GM21381 (cell line): ENCODE results near the gene MAN2A2.
"Not testable (repeated sequence)": the region's sequence is repeated elsewhere in the genome, so short reads cannot be mapped to it uniquely, and the experiment has no call there.

Source experiments
- ATAC-seq: cut with Tn5 transposase; IDR thresholded peaks from one replicate; pipeline ENCODE4 v1.9.1; 2021; ENCODE audit warnings: mild to moderate bottlenecking, moderate library complexity; ENCODE audit not compliant: unreplicated experiment

Gene MAN2A2

DNA sequence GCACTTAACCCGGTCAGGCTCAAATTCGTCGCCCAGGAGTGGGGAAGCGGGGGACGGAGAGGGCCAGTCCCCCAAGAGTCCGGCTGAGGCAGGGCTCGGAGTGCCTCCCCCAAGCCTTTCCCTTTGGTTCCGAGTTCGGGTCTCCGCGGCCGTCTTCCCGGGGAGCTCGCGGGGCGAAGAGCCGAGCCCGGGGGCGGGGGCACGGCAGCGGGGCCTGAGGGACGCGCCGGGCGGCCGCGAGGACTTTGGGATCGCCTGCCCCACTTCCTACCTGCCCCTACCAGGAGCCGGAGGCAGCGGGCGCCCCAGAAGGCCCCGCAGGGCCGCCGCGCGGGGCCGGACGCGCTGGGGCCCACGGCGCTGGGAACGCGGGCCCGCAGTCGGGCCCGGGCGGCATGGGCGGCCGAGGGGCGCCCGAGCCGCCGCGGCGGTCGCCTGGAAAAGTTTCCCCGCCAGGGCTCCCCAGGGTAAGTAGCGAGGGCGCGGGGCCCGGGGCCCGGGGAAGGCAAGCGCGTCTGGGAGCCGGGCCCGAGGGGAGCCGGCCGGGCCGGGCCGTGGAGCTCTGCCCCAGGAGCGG lies 31.9 kb upstream of the MAN2A2 start:
- ATAC-seq, result no peak

DNA sequence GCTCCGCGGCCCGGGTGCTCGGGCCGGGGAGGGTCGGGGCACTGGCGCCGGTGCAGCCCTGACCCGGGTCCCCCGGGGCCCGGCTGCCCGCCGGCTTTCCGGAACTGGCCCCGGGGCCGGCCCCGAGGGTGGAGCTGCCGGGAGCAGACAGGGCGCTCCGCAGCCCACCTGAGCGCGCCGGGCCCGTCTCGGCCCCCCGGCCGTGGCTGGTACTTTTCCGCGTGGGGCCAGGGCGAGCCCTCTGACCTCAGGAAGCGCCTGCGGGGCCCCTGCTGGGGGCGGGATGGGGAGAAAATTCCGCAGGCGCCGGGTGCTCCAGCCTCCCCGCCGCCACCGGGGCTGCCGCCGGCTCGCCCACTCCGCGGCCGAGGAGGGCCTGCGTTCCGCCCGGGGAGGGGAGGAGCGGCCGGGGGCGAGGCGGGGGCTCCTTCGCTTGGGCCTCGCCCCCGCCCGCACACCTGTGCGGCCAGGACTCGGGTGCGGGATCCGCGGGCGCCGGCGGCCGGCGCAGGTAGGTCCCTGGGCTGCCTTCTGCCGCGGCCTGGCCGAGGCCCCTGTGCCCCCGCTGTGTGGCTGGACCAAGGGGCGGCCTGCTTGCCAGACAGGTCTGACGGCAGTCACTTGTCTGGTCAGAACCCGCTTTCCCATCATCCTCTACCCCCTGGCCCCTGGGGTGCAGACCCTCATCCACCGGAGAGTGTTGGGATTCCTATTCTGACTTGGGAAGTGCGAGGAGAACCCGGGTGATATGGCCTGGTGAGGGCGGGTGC lies 31.2 kb upstream of the MAN2A2 start:
- no peak for ATAC-seq

GRCh38 chr15:90872486-90873184 lies 30.5 kb upstream of the MAN2A2 start:
- no peak for ATAC-seq

GRCh38 chr15:90873488-90873997 lies 29.6 kb upstream of the MAN2A2 start:
- ATAC-seq, result no peak

DNA sequence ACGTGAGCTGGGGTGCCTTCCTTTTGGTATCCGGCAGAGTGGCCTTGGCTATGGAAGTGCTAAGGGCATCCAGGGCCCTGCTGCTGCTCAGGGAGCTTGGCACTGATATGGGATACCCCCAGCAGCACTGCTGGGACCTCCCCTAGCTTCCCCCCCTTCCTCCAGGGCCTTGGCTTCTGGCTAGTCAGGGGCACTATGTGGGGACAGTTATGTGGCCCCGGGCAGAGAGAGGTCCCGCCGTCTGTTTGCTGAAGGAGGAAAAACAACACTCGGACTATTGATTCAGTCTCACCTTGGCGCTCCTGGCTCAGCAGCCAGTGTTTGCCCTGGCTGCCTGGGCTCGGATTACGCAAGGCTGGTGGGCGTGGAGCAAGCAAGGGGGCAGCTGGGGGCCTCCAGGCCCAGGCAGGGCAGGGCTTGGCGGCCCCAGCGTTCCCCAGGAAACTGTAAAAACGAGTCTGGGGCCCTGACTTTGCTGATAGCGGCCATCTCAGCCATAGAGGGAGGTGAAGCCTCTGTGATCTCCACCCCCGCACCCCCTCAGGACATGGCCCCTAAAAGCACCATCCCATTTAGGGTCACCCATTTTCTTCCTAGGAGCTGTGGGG lies 29.0 kb upstream of the MAN2A2 start:
- ATAC-seq, result no peak

- not testable (repeated sequence) for ATAC-seq
These were observed 28.1 kb upstream of the MAN2A2 start for GRCh38 chr15:90874986-90875385.

DNA sequence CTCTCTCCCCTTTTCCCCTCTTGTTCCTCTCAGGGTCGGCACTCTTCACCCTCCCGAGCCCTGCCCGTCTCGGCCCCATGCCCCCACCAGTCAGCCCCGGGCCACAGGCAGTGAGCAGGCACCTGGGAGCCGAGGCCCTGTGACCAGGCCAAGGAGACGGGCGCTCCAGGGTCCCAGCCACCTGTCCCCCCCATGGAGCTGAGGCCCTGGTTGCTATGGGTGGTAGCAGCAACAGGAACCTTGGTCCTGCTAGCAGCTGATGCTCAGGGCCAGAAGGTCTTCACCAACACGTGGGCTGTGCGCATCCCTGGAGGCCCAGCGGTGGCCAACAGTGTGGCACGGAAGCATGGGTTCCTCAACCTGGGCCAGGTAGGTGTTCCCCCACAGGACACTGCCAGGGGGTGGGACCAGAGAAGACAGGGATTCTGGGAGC lies 27.5 kb upstream of the MAN2A2 start:
- ATAC-seq, result no peak

GRCh38 chr15:90876046-90876445 lies 27.1 kb upstream of the MAN2A2 start:
- no peak for ATAC-seq

- no peak for ATAC-seq
These were observed 26.5 kb upstream of the MAN2A2 start for GRCh38 chr15:90876512-90877170.

DNA sequence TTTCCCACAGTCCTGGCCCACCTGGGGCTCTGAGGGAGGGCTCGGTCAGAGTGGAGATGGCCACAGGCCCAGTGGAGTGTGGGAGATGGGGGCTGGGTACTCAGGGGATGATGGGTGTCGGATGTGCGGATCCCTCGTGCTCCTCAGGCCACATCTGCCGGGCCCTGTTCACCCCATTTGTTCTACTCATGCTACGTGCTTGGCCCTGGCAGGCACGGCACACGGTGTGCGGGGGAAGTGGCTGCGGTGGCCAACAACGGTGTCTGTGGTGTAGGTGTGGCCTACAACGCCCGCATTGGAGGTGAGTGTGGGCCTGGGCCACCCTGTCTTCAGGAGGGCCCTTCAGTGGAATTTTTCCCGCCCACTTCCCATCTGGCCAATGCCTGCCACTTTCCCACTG lies 25.8 kb upstream of the MAN2A2 start:
- ATAC-seq, result no peak

DNA sequence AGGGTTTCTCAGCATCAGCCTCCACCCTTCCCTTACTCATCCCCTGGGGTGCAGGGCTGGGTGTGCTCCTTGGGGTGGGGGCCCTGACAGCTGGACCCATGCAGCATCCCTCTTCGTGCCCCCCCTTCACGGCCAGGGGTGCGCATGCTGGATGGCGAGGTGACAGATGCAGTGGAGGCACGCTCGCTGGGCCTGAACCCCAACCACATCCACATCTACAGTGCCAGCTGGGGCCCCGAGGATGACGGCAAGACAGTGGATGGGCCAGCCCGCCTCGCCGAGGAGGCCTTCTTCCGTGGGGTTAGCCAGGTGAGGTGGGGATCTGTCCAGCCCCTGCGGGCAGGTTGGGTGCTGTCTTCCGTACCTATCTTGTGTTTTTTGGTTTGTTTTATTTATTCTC lies 25.1 kb upstream of the MAN2A2 start:
- ATAC-seq, result no peak

DNA sequence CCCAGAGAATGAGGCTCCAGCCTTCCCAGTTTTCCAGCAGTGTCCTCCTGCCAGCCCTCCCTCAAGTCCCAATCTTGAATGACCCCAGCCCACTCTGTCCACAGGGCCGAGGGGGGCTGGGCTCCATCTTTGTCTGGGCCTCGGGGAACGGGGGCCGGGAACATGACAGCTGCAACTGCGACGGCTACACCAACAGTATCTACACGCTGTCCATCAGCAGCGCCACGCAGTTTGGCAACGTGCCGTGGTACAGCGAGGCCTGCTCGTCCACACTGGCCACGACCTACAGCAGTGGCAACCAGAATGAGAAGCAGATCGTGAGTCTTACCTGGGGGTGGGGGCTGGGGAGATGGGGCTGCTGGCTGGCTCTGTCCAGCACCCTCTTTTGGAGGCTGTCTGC lies 24.4 kb upstream of the MAN2A2 start:
- no peak for ATAC-seq

DNA sequence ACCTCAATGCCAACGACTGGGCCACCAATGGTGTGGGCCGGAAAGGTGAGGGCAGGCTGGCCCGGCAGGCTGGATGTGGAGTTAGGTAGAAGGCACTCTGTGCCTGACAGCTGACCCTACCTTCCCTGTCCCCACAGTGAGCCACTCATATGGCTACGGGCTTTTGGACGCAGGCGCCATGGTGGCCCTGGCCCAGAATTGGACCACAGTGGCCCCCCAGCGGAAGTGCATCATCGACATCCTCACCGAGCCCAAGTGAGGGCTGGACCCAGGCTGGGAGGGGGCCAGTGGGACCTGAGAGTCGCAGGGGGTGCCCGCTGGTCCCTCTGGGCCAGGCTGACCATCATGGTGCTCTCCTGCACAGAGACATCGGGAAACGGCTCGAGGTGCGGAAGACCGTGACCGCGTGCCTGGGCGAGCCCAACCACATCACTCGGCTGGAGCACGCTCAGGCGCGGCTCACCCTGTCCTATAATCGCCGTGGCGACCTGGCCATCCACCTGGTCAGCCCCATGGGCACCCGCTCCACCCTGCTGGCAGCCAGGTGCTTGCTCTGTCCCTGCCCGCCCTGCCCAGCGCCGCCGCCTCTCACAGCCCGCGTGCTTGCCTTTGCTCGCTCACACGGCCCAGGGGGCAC lies 23.3 kb upstream of the MAN2A2 start:
- no peak for ATAC-seq

DNA sequence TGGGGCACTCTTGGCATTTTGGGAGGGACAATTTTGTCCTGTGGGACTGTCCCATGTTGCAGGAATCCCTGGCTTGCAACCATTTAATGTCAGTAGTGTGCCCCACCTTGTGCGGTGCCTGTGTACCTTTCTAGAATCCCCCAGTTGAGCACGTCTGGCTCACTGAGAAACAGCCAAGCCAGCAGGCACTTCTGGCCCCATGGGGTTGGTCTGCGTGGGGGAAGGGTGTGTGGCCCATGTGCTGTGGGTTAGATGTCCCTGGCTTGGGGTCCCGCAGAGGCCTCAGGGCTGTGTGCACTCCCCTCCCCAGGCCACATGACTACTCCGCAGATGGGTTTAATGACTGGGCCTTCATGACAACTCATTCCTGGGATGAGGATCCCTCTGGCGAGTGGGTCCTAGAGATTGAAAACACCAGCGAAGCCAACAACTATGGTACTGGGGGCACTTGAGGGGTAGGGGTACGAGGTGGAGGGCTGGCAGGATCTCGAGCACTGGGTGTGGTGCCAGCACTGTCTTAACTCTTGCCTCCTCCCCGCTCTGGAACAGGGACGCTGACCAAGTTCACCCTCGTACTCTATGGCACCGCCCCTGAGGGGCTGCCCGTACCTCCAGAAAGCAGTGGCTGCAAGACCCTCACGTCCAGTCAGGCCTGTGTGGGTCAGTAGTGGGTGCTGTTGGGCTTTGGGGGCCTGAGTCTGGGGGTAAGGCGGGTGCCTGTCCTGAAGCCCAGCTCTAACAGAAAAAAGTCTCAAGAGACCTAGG lies 22.5 kb upstream of the MAN2A2 start:
- ATAC-seq, result no peak

DNA sequence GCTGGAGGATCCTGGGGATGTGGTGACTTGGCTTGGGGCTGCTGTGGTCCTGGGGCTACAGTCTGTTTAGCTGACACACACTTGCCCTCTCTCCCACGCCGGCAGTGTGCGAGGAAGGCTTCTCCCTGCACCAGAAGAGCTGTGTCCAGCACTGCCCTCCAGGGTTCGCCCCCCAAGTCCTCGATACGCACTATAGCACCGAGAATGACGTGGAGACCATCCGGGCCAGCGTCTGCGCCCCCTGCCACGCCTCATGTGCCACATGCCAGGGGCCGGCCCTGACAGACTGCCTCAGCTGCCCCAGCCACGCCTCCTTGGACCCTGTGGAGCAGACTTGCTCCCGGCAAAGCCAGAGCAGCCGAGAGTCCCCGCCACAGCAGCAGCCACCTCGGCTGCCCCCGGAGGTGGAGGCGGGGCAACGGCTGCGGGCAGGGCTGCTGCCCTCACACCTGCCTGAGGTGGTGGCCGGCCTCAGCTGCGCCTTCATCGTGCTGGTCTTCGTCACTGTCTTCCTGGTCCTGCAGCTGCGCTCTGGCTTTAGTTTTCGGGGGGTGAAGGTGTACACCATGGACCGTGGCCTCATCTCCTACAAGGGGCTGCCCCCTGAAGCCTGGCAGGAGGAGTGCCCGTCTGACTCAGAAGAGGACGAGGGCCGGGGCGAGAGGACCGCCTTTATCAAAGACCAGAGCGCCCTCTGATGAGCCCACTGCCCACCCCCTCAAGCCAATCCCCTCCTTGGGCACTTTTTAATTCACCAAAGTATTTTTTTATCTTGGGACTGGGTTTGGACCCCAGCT lies 21.7 kb upstream of the MAN2A2 start:
- ATAC-seq, result no peak

- no peak for ATAC-seq
These were observed 21.0 kb upstream of the MAN2A2 start for GRCh38 chr15:90881978-90882721.

- no peak for ATAC-seq
These were observed 20.1 kb upstream of the MAN2A2 start for GRCh38 chr15:90882781-90883525.
